SU-DHL-6 (cell line): ENCODE results near the gene STAT5A.

Source experiments
- H2AFZ ChIP-seq: fragments of 200-600 bp; sonication (generic); 2 replicates; pipeline ENCODE4 v1.6.1; 2014; ENCODE audit warnings: low read depth, mild to moderate bottlenecking, moderate library complexity, mixed read lengths, antibody characterized with exemption, low read length; ENCODE audit not compliant: severe bottlenecking
- H3F3A ChIP-seq: fragments of 200-600 bp; shearing (Covaris generic); 2 replicates; pipeline ENCODE4 v1.6.0; 2016; ENCODE audit warnings: antibody characterized with exemption, mild to moderate bottlenecking; ENCODE audit not compliant: insufficient read depth
- H3K27ac ChIP-seq: fragments of 200-600 bp; sonication (generic); 2 replicates; pipeline ENCODE4 v1.5.1; 2016; ENCODE audit warnings: low read depth, mild to moderate bottlenecking, low read length, moderate library complexity, mixed read lengths
- H3K27me3 ChIP-seq: fragments of 200-600 bp; sonication (generic), shearing (Covaris generic); 2 replicates; pipeline ENCODE4 v1.6.0; 2014; ENCODE audit warnings: mild to moderate bottlenecking, low read length
- H3K36me3 ChIP-seq: fragments of 200-600 bp; sonication (generic); 2 replicates; pipeline ENCODE4 v1.6.1; 2014; ENCODE audit warnings: mild to moderate bottlenecking, low read length, mixed read lengths
- H3K4me2 ChIP-seq: fragments of 300-600, 200-600 bp; shearing (Covaris generic), sonication (generic); 2 replicates; pipeline ENCODE4 v1.6.0; 2014; ENCODE audit warnings: low read length, low read depth, mild to moderate bottlenecking; ENCODE audit not compliant: poor library complexity, severe bottlenecking
- H3K4me3 ChIP-seq: fragments of 200-600 bp; sonication (generic); 2 replicates; pipeline ENCODE4 v1.5.1; 2014; ENCODE audit warnings: antibody characterized with exemption, low read length, mild to moderate bottlenecking, mixed read lengths; ENCODE audit not compliant: insufficient read depth, poor library complexity, severe bottlenecking
- H3K79me2 ChIP-seq: fragments of 200-600 bp; sonication (generic); 2 replicates; pipeline ENCODE4 v1.6.1; 2014; ENCODE audit warnings: mild to moderate bottlenecking, low read length, moderate library complexity; ENCODE audit not compliant: insufficient read depth
- H3K9ac ChIP-seq: fragments of 200-600 bp; sonication (generic); 2 replicates; pipeline ENCODE4 v1.7.0; 2014; ENCODE audit warnings: mild to moderate bottlenecking, low read length
- H3K9me2 ChIP-seq: fragments of 200-600 bp; sonication (generic); replicated peaks from 2 replicates; pipeline ENCODE4 v1.6.1; 2014; ENCODE audit warnings: low read length; ENCODE audit not compliant: insufficient read depth
- H3K9me3 ChIP-seq: fragments of 200-600 bp; sonication (generic); 2 replicates; pipeline ENCODE4 v1.6.1; 2014; ENCODE audit warnings: low read length, mixed read lengths; ENCODE audit not compliant: insufficient read depth
- H4K20me1 ChIP-seq: fragments of 200-600 bp; sonication (generic); 2 replicates; pipeline ENCODE4 v1.6.1; 2014; ENCODE audit warnings: low read depth, mild to moderate bottlenecking, antibody characterized with exemption, low read length, moderate library complexity, mixed read lengths
- EZH2phosphoT487 ChIP-seq: fragments of 200-600 bp; sonication (generic), shearing (Covaris generic); conservative IDR thresholded peaks from 2 replicates; pipeline ENCODE4 v1.6.1; 2018; ENCODE audit warnings: mild to moderate bottlenecking, antibody characterized with exemption, low read length, moderate library complexity, mixed read lengths
- TF ChIP-seq, protein P1 (sequence below): fragments of 200-600 bp; sonication (generic); IDR thresholded peaks from one replicate; pipeline ENCODE4 v1.5.1; 2017; ENCODE audit warnings: antibody characterized with exemption, mild to moderate bottlenecking, low read length, moderate library complexity; ENCODE audit not compliant: insufficient read depth, poor library complexity, severe bottlenecking

The STAT5A gene

DNA sequence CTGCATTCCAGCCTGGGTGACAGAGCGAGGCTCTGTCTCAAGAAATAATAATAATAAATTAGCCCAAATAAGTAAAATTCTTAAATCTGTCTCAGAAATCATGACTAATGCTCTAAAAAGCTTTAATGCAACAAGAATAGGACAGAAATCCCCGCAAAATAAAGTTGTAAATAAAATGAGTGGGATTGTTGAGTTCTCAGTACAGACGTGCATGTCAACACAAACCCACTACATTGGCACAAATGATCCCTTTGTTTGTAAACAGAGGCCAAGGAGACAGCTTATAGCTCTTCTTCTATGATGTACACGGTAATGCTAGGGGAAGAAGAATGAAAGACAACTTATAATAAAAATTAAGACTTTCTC, 18.1 kb upstream of the STAT5A start:
- H3K27ac ChIP-seq = no peak overlapping the region
- no peak overlapping the region for H2AFZ ChIP-seq
- no peaks in the 10 kb centered on the region; the same call in 1 of the 2 replicates for H3K79me2 ChIP-seq
- H3K4me3 ChIP-seq = no peak overlapping the region
- H3K4me2 ChIP-seq = no peak overlapping the region
- no peak for TF ChIP-seq EZH2phosphoT487
- TF ChIP-seq, protein P1, sequence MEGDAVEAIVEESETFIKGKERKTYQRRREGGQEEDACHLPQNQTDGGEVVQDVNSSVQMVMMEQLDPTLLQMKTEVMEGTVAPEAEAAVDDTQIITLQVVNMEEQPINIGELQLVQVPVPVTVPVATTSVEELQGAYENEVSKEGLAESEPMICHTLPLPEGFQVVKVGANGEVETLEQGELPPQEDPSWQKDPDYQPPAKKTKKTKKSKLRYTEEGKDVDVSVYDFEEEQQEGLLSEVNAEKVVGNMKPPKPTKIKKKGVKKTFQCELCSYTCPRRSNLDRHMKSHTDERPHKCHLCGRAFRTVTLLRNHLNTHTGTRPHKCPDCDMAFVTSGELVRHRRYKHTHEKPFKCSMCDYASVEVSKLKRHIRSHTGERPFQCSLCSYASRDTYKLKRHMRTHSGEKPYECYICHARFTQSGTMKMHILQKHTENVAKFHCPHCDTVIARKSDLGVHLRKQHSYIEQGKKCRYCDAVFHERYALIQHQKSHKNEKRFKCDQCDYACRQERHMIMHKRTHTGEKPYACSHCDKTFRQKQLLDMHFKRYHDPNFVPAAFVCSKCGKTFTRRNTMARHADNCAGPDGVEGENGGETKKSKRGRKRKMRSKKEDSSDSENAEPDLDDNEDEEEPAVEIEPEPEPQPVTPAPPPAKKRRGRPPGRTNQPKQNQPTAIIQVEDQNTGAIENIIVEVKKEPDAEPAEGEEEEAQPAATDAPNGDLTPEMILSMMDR = no peak
- H4K20me1 ChIP-seq = no peaks in the 10 kb centered on the region
- H3K27me3 ChIP-seq = no peaks in the 10 kb centered on the region
- H3K9me3 ChIP-seq = no peaks in the 10 kb centered on the region
- H3F3A ChIP-seq = no peaks in the 10 kb centered on the region
- no peak overlapping the region for H3K9ac ChIP-seq
- H3K36me3 ChIP-seq = no peaks in the 10 kb centered on the region
- H3K9me2 ChIP-seq = no peaks in the 10 kb centered on the region

DNA sequence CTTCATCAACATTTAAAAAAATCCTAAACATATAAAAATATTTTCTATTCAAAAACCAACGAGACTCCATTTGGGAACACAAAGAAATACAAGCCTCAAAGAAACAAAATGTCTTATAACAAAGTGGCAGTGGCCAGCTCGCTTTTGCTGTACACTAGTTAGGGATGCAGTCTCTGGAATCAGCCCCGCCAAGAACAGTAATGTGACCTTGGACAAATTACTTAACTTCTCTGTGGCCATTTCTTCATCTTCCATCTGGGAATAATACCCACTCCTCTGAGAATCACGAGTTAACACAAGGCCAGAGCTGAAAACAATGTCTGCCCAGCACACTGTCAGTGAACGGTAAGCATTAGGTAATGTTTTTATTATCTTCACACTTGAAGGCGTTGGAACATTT, 17.7 kb upstream of the STAT5A start:
- H3K4me3 ChIP-seq = no peak overlapping the region
- no peak for TF ChIP-seq EZH2phosphoT487
- TF ChIP-seq, protein P1 = no peak
- H2AFZ ChIP-seq = no peak overlapping the region
- H3K27me3 ChIP-seq = no peaks in the 10 kb centered on the region
- no peak overlapping the region for H3K27ac ChIP-seq
- H3K9me2 ChIP-seq = no peaks in the 10 kb centered on the region
- H3K36me3 ChIP-seq = no peaks in the 10 kb centered on the region
- no peaks in the 10 kb centered on the region for H4K20me1 ChIP-seq
- no peaks in the 10 kb centered on the region for H3F3A ChIP-seq
- no peak overlapping the region for H3K4me2 ChIP-seq
- H3K9ac ChIP-seq = no peak overlapping the region
- no peaks in the 10 kb centered on the region for H3K9me3 ChIP-seq
- no peaks in the 10 kb centered on the region; the same call in 1 of the 2 replicates for H3K79me2 ChIP-seq

DNA sequence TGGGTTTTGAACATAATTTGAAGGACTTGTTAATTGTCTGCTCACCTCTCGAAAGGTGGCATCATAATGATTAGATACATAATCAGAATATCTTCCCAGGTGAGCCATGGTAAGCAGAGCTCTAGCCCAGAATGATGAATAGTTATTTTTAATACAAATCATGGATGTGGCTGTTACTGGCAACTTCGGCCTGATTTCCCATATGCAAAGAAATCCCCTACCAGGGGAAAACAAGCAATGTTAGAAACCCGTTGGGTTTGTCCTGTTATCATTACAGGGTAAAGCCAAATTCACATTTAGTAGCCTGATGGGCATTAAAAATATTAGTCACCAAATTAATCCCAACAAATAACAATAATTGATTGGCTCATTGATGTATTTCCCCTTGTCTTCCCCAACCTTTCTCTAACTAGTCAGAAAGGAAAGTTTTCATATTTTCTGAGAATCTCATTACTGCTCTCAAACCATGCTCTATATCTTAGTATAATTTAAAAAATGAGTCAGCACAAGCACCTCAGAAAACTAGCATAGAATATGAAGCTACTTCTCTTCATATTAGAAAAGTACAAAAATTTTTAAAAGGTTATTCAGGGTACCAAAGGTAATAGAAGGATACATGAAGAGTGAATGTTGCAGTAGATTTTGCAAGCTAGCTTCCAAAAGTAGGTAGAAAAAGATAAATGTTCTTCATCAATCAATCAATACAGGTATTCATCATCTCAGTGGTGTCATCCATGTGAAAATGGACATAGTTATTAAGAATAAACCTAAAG, 17.1 kb upstream of the STAT5A start:
- Histone ChIP-seq H2AFZ (no peak overlapping the region), H3K9me2 (no peaks in the 10 kb centered on the region), H3K79me2 (no peaks in the 10 kb centered on the region; the same call in 1 of the 2 replicates), H3K27me3 (no peaks in the 10 kb centered on the region), H3K36me3 (no peaks in the 10 kb centered on the region), H3K9me3 (no peaks in the 10 kb centered on the region), H4K20me1 (no peaks in the 10 kb centered on the region), H3K9ac (no peak overlapping the region), H3K4me3 (no peak overlapping the region), H3K4me2 (no peak overlapping the region), H3F3A (no peaks in the 10 kb centered on the region), H3K27ac (no peak overlapping the region)
- TF ChIP-seq, protein P1 = no peak
- no peak for TF ChIP-seq EZH2phosphoT487
